ENCODE data around the gene CENPU.

CENPU gene

GRCh38 chr4:184689681-184690080, 44.2 kb downstream of the CENPU start:
- H3K36me3 ChIP-seq (ENCODE audit: low read depth), result peaks cover 64% of the 10 kb centered on the region
- ATAC-seq (ENCODE audit: low read depth), result no peak
- H3K27ac ChIP-seq (ENCODE audit: poor library complexity, severe bottlenecking), result peak overlapping the region; percentile 92
- no peak for TF ChIP-seq CTCF (IDR thresholded peaks at IDR 0.05; ENCODE audit: poor library complexity, severe bottlenecking)
- H3K9me3 ChIP-seq (ENCODE audit: severe bottlenecking), result no peaks in the 10 kb centered on the region
- no peaks in the 10 kb centered on the region for H3K27me3 ChIP-seq (ENCODE audit: insufficient read depth, poor library complexity, severe bottlenecking)
- no peak for DNase-seq (ENCODE audit: low spot score)
- peaks cover 14% of the 10 kb centered on the region for H3K4me1 ChIP-seq (ENCODE audit: insufficient read depth, poor library complexity, severe bottlenecking)
- no peak overlapping the region for H3K4me3 ChIP-seq (ENCODE audit: severe bottlenecking)

- peak overlapping the region; percentile 92 for H3K27ac ChIP-seq (ENCODE audit: poor library complexity, severe bottlenecking)
- peaks cover 52% of the 10 kb centered on the region for H3K36me3 ChIP-seq (ENCODE audit: low read depth)
- no peak for TF ChIP-seq CTCF (IDR thresholded peaks at IDR 0.05; ENCODE audit: poor library complexity, severe bottlenecking)
- no peak overlapping the region for H3K4me3 ChIP-seq (ENCODE audit: severe bottlenecking)
- ATAC-seq (ENCODE audit: low read depth) (peak; percentile 100), DNase-seq (ENCODE audit: low spot score) (peak; percentile 93)
- H3K4me1 ChIP-seq (ENCODE audit: insufficient read depth, poor library complexity, severe bottlenecking), result peaks cover 14% of the 10 kb centered on the region
- H3K27me3 ChIP-seq (ENCODE audit: insufficient read depth, poor library complexity, severe bottlenecking), result no peaks in the 10 kb centered on the region
- H3K9me3 ChIP-seq (ENCODE audit: severe bottlenecking), result no peaks in the 10 kb centered on the region
These were observed 45.4 kb downstream of the CENPU start for GRCh38 chr4:184688447-184688846.

DNA sequence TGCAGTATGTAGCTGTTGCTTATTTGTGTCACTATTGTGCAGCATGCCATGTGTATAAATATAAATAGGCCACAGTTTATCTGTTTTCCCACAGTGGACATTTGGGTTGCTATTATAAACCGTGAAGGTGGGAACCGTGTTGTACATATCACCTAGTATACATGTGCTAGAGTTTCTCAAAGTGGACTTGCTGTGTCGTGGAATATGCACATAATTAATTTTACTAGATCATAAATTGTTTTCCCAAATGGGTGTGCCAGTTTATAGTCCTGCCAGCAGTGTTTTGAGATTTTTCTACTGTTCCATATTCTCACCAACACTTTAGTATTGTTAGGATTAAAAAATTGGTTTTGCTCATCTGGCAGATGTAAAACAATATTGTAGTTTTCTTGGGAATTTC, 45.9 kb downstream of the CENPU start:
- DNase-seq (ENCODE audit: low spot score), result no peak
- Histone ChIP-seq H3K4me1 (ENCODE audit: insufficient read depth, poor library complexity, severe bottlenecking) (peaks cover 14% of the 10 kb centered on the region), H3K27me3 (ENCODE audit: insufficient read depth, poor library complexity, severe bottlenecking) (no peaks in the 10 kb centered on the region), H3K36me3 (ENCODE audit: low read depth) (peaks cover 48% of the 10 kb centered on the region), H3K27ac (ENCODE audit: poor library complexity, severe bottlenecking) (peak overlapping the region; percentile 92), H3K9me3 (ENCODE audit: severe bottlenecking) (no peaks in the 10 kb centered on the region), H3K4me3 (ENCODE audit: severe bottlenecking) (no peak overlapping the region)
- no peak for ATAC-seq (ENCODE audit: low read depth)
- no peak for TF ChIP-seq CTCF (IDR thresholded peaks at IDR 0.05; ENCODE audit: poor library complexity, severe bottlenecking)

- Histone ChIP-seq H3K27ac (ENCODE audit: poor library complexity, severe bottlenecking) (no peak overlapping the region), H3K4me3 (ENCODE audit: severe bottlenecking) (no peak overlapping the region), H3K4me1 (ENCODE audit: insufficient read depth, poor library complexity, severe bottlenecking) (peaks cover 28% of the 10 kb centered on the region), H3K9me3 (ENCODE audit: severe bottlenecking) (no peaks in the 10 kb centered on the region), H3K36me3 (ENCODE audit: low read depth) (peaks cover 24% of the 10 kb centered on the region), H3K27me3 (ENCODE audit: insufficient read depth, poor library complexity, severe bottlenecking) (no peaks in the 10 kb centered on the region)
- ATAC-seq (ENCODE audit: low read depth) (no peak), DNase-seq (ENCODE audit: low spot score) (no peak)
- TF ChIP-seq CTCF (IDR thresholded peaks at IDR 0.05; ENCODE audit: poor library complexity, severe bottlenecking), result no peak
These were observed 49.3 kb downstream of the CENPU start for GRCh38 chr4:184684491-184685189.

DNA sequence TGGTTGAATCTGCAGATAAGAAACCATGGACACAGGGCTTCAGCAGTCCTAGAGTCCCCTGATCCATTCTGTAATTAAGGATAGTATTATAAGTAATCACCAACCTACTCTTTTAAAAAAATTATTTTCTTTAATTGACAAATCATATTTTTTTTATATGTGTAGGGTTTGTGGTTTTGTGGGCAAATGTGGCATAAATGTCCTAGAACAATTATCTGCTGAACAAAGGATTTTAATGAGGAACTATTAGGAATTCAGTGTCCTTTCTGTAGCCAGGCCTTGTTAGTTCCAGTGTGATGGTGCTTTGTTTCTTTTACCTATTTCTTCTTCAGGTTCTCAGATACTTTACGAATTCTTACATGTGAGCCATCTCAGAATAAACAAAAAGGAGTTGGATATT, 52.0 kb downstream of the CENPU start:
- ATAC-seq (ENCODE audit: low read depth), result no peak
- no peak for TF ChIP-seq CTCF (IDR thresholded peaks at IDR 0.05; ENCODE audit: poor library complexity, severe bottlenecking)
- peaks cover 30% of the 10 kb centered on the region; the same call in 1 of the 2 replicates for H3K36me3 ChIP-seq (ENCODE audit: low read depth)
- peaks cover 14% of the 10 kb centered on the region for H3K4me1 ChIP-seq (ENCODE audit: insufficient read depth, poor library complexity, severe bottlenecking)
- no peaks in the 10 kb centered on the region for H3K27me3 ChIP-seq (ENCODE audit: insufficient read depth, poor library complexity, severe bottlenecking)
- H3K27ac ChIP-seq (ENCODE audit: poor library complexity, severe bottlenecking), result no peak overlapping the region
- DNase-seq (ENCODE audit: low spot score), result no peak
- H3K4me3 ChIP-seq (ENCODE audit: severe bottlenecking), result no peak overlapping the region
- no peaks in the 10 kb centered on the region for H3K9me3 ChIP-seq (ENCODE audit: severe bottlenecking)

Data from RWPE2 (cell line).